Raji (cell line): ENCODE results near the gene ALDH1L1.

Experiments
- POLR2A ChIP-seq: IDR thresholded peaks from 2 replicates; pipeline ENCODE4 v1.6.1; 2011; ENCODE audit warnings: low read depth, low read length, control low read depth; ENCODE audit not compliant: insufficient read depth

The ALDH1L1 gene

DNA sequence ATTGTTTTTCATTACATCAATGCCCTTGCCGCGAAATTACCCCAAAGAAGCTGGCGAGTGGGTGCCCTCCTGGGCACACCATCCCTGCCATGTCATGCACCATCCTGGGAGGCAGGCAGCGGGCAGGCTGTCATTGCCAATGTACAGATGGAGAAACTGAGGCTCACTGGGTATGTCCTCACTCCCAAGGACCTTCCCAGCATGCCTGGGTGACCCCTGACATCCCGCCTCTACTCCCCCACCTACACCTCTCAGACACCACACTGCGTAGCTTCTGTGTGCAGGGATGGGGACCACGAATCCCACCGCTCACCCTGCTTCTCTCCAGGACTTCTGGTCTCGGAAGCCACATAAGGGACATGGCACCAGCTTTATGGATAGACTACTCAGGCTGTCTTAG is 55.5 kb downstream of the ALDH1L1 start:
- no peak for TF ChIP-seq POLR2A

DNA sequence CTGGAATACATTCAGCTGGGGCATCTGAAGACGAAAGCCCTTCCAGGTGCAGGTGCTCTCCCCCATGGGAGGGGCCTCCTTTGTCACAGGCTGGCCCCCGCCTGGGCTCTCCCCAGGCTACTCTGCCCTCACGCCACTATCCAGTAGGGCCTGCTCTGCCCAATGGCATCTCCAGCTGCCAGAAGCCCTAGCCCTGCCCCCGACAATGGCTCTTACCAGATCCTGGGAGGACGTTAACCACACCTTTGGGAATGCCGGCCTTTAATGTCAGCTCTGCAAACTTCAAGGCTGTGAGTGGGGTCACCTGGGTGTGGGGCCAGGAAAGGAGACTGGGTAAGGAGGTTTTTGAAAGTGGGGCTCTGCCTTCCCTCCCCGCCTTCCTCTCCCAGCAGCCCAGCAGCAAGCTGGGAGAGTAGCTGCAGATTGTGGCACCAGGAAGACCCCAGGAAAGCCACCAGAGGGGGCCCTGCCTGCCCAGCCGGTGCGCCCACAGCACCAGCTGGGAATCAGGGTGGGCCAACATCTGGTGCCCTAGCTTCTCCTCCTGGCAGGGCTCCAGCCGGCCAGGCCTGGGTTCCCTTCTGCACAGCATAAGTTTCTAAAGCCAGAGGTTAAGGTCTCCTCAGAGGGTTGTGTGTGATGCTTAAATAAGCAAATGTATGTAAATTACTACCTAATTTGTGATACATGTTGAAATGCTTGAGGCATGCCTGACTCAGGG is 56.1 kb downstream of the ALDH1L1 start:
- no peak for TF ChIP-seq POLR2A

DNA sequence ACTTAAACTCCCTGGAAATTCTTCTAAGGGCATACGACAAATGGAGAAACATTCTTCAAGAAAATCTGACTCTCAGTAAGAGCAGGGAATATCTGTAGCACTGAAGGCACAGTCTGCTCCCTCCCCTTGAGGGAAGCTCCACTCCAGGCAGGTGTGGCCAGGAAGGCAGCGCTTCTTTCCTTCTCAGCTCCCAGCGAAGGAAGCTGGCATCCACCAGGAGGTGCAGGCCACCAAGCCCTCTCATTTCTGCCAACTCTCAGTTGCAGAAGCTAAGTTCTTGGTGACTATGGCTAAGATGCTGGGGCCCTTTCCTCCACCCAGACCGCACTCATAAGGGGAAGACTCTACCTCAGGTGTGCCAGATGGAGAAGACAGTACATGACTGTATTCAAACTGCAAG is 58.8 kb downstream of the ALDH1L1 start:
- TF ChIP-seq POLR2A = no peak

DNA sequence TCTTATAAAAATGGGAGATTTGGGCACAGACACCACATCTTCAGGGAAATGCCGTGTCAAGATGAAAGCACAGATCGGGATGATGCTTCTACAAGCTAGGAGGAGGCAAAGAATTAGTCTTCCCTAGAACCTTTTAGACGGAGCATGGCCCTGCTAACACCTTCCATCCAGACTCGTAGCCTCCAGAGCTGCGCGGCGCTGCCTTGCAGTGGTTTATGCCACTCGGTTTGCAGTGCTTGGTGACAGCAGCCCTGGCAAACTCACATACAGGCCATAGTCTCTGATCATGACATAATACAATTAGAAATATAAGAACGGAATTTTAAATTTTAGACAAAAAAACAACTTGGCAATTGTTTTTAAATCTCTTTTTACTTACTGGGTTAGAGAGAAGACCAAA is 59.3 kb downstream of the ALDH1L1 start:
- no peak for TF ChIP-seq POLR2A

DNA sequence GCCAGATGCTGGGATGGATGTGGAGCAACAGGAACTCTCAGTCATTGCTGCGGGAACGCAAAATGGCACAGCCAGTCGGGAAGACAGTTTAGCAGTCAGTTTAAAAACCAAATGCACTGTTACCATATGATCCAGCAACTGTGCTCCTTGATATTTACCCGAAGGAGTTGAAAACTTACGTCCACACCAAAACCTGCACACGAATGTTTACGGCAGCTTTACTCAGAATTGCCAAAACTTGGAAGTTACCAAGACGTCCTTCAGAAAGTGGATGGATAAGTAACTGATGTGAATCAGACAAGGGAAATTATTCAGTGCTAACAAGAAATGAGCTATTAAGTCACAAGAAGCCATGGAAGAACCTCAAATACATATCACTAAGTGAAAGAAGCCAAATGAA is 60.4 kb downstream of the ALDH1L1 start:
- TF ChIP-seq POLR2A = no peak

DNA sequence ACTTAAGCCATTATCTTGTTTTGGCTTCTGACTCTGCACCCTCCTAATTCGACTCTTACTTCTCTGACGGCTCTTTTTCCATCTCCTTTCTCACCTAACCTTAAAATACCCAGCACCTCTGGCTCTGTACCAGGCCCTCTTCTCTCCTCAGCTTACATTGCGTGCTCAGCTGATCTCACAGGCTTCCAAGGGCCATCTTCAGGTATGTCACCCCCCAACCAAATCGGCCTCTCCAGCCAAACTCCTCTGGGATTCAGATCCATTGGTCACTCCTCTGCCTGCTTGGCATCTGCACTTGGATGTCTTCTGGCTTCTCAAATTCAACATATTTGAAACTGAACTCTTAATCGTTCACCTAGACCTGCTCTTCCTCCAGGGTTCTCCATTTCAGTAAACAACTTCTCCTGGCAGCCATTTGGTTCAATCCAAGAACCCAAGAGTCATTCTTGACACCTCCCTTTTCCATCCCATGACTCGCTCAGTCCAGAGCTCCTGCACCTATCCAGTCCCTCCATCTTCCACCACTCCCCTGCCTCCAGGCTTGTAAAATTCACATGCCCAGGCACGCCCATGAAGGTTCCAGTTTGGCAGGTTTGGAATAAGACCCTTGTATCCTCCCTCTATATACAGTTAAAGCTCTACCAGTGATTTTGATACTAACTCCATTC is 61.2 kb downstream of the ALDH1L1 start:
- no peak for TF ChIP-seq POLR2A

DNA sequence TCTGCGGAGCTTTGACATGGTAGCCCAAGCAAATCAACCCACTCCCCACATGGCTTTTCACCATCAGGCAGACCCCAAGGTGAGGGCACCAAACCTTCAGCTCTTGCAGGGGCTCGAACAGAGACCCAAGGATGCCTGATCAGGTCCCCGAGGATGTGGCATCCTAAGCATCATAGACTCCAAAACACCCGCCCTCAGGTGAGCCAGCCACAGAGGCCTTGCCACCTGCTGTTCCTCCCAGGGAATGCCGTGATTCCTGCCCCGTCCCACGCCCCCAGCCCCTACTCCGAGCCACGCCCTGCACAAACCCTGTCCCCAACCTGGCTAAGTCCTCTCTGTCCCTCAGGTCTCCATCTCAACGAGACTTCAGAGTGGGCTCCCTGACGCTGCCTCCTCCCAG is 61.8 kb downstream of the ALDH1L1 start:
- no peak for TF ChIP-seq POLR2A

DNA sequence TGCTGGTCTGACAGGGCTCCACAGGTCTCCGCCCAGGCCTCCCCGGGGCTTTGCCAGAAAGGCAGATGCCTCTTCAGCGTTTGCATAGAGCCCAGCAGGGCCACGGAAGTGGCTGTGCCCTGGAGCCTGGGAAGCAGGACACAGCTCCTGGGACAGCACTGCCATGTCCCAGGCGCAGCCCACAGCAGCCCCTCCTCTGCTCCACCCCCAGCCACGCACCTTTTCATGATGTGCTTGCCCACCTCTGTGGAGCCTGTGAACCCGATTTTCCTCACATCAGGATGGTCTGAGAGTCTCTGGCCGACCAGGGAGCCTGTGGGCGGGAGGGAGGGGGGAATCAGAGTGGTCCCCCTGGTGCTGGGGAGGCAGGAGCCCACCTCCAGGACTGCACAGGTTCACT is 62.6 kb downstream of the ALDH1L1 start:
- TF ChIP-seq POLR2A = no peak

DNA sequence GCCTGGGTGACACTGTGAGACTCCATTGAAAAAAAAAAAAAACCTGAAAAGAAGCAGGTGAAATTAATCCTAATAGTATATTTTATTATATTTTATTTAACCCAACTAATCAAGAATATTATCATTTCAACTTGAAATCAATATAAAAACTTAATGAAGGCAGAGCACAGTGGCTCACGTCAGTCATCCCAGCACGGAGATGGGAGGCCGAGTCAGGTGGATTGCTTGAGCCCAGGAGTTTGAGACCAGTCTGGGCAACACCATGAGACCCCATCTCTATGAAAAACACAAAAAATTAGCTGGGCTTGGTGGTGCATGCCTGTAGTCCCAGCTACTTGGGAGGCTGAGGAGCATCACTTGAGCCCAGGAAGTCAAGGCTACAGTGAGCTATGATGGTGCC is 63.2 kb downstream of the ALDH1L1 start:
- no peak for TF ChIP-seq POLR2A

DNA sequence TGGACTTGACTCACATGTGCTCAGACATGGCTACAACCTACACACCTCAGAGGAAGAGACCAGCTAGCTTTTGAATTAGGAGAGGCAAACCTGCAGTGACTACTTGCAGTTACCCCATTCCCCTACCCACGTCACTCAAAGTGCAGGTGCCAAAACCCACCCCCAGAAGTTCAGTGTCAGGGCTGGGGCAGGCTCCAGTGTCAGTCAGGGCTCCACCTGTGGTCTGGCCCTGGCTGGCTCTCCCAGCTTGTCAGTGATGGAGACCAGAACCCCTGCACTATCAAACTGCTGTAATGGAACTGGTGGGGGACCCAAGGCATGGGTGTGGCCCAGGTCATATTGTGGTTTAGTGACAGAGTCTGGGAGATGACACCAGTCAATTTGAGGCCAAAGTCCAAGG is 63.9 kb downstream of the ALDH1L1 start:
- no peak for TF ChIP-seq POLR2A

DNA sequence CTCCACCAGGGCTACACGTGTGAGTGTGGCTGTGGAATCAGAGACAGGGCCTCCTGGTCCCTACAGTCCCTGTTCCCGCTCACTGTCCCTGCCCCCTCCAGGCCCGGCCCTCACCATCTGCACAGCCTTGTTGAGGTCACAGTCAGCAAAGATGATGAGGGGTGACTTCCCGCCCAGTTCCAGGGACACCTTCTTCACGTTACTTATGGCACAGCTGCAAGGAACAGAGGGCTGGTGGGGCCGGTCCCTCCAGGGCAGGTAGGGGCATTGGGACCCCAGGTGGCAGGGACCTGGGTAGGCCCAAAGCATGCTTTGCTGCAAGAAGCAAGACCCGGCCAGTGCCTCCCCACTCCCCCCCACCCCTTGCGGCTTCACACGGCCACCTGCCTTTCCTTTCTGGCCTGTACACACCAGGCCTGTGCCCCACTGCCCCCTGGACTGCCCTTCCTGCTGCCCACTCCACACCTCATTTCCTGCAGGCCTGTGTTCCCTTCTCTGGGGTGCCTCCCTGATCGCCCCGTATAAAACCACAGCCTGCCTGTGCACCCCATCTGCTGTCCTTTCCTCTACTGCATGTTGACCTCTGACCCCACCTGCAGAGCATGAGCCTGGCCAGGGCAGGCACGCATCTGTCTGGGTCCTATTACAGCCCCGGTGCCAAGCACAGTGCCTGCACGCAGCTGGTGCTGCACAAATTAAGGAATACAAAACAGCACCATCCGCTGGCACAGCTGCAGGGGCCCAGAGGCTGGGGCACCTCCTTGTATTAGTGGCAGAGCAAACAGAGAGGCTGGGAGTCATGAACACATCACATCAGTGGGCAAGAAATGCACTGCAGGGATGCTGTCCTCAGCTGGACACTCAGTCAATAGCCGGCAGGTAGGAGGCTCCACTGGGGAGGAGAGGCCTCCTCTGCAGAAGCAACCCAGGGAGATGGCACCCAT is 65.7 kb downstream of the ALDH1L1 start:
- TF ChIP-seq POLR2A = no peak

DNA sequence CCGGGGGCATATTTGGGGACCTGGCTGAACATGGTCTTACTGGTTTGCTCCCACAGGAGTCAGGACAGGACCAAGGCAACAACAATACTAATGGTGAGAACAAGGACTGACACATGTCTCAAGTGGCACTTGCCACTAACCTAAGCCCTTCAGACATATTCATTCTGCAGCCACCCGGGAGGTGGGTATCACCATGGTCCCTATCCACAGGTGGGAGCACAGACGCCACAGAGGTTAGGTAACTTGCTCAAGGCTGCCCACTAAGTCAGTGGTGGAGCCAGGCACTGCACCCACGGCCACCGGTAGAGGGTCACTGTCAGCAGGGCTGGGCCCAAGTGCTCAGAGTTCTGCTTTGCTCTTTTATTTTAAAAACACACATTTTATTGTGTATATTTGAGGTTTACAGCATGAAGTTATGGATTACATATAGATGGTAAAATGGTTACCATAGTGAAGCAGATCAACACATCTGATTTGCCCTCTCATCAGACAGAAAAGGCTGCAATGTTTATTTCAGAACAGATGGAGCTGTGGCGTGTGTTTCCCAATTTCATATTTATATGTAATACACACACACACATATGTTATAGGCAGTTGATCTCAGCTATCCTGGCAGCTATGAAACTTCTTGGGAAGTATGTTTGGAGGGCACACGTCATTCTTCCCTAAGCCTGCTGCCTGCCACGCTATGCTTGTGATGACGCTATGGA is 66.5 kb downstream of the ALDH1L1 start:
- no peak for TF ChIP-seq POLR2A

DNA sequence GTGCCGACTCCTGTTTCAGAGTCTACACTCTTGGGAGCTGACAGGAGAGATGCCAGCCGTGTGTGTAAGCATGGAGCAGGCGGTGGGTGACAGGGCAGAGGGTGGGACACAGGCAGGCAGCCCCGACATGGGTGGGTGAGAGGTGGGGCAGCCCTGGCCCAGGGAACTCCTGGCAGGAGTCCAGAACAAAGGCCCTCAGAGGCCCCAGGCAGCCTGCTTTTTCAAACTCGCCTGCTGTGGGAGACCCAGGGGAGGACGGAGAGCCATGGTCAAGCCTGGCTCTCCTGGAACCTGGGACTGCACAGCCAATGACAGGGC is 67.2 kb downstream of the ALDH1L1 start:
- TF ChIP-seq POLR2A = no peak

DNA sequence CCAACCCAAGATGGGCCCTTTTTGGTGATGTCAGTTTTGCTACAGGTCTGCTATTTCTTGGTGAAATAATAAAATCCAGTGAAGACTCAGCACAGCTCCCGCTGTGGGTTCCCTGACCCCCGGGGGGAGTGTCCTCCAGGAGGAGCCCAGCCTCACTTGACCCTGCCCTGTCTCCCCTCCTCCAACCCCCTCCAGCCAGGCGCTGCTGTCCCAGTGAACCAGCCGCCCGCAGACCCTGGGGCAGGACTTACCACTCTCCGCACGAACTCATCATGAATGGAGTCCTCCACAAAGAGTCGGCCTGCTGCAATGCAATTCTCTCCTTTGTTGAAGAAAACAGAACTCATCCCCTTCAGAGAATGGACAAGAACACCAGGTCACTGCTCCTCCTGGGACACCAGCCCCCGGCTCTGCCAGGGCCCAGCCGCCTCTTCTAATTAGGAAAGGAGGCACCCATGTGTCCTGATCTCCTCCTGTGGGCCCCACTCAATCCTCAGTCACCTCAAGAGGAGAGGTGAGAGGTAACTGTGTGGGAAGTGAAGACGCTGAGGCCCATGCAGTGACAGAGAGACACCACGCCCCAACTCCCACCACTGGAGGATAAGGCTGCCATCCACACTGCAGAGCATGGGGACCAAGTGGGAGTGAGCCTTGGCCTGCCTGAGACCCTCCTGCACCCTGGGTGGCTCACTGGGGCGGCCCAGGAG is 67.7 kb downstream of the ALDH1L1 start:
- no peak for TF ChIP-seq POLR2A
